Measurements from ENCODE around the gene ALDH1L1.

Gene ALDH1L1

GRCh38 chr3:126132751-126133511, 47.5 kb downstream of the ALDH1L1 start:
- DNase-seq = no peak

- no peak for DNase-seq
Observed at GRCh38 chr3:126131881-126132750, 48.3 kb downstream of the ALDH1L1 start.

GRCh38 chr3:126130981-126131745, 49.2 kb downstream of the ALDH1L1 start:
- no peak for DNase-seq

- no peak for DNase-seq
Observed at GRCh38 chr3:126130081-126130855, 50.1 kb downstream of the ALDH1L1 start.

- peak; percentile 8 for DNase-seq
Observed at GRCh38 chr3:126129398-126129891, 50.9 kb downstream of the ALDH1L1 start.

GRCh38 chr3:126128504-126129397, 51.6 kb downstream of the ALDH1L1 start:
- DNase-seq = no peak

GRCh38 chr3:126127904-126128303, 52.5 kb downstream of the ALDH1L1 start:
- no peak for DNase-seq

- no peak for DNase-seq
Observed at GRCh38 chr3:126127452-126127851, 52.9 kb downstream of the ALDH1L1 start.

- no peak for DNase-seq
Observed at GRCh38 chr3:126126811-126127431, 53.5 kb downstream of the ALDH1L1 start.

GRCh38 chr3:126126286-126126685, 54.1 kb downstream of the ALDH1L1 start:
- DNase-seq = no peak

GRCh38 chr3:126125781-126126251, 54.6 kb downstream of the ALDH1L1 start:
- no peak for DNase-seq

GRCh38 chr3:126125341-126125740, 55.0 kb downstream of the ALDH1L1 start:
- no peak for DNase-seq

GRCh38 chr3:126124896-126125295, 55.5 kb downstream of the ALDH1L1 start:
- no peak for DNase-seq

GRCh38 chr3:126124148-126124868, 56.1 kb downstream of the ALDH1L1 start:
- DNase-seq = no peak

GRCh38 chr3:126121632-126122031, 58.8 kb downstream of the ALDH1L1 start:
- no peak for DNase-seq

- no peak for DNase-seq
Observed at GRCh38 chr3:126121074-126121473, 59.3 kb downstream of the ALDH1L1 start.

GRCh38 chr3:126119976-126120375, 60.4 kb downstream of the ALDH1L1 start:
- no peak for DNase-seq

- no peak for DNase-seq
Observed at GRCh38 chr3:126119008-126119675, 61.2 kb downstream of the ALDH1L1 start.

GRCh38 chr3:126118591-126118990, 61.8 kb downstream of the ALDH1L1 start:
- no peak for DNase-seq
